A673 (cell line): ENCODE results near the gene BPIFA1. TPM values are rescaled to one million over a fixed set of nuclear protein-coding genes. Genes with fewer than 3 reads are reported as not detected.

Source experiments
- BruUV-seq: library from RNA; stranded (reverse); fragments of 400-500 nt; replicated peaks from 2 replicates; lab custom pipeline; 2021; lab: Mats Ljungman, UMichigan
- CTCF ChIA-PET: fragments of 300-600 bp; sonication (Branson Sonifier 250); formaldehyde crosslinking; loops from one replicate; lab custom pipeline; 2022; ENCODE audit warnings: antibody characterized with exemption; lab: Charles Lee
- POLR2A ChIA-PET: fragments of 300-600 bp; sonication (Branson Sonifier 250); formaldehyde crosslinking; loops from one replicate; lab custom pipeline; 2022; ENCODE audit warnings: antibody characterized with exemption; ENCODE audit not compliant: low non-redundant PET; lab: Charles Lee
- DNase-seq: peaks from one replicate; pipeline ENCODE4 v3.0.0-alpha.2; 2015; ENCODE audit warnings: low spot score
- H3K27ac ChIP-seq: fragments of 200-600 bp; sonication (generic); 2 replicates; pipeline ENCODE4 v1.5.1; 2016; ENCODE audit warnings: mixed run types, low read depth, mild to moderate bottlenecking, mixed read lengths, antibody characterized with exemption, low read length; ENCODE audit not compliant: poor library complexity, severe bottlenecking
- H3K27me3 ChIP-seq: fragments of 200-600 bp; sonication (generic); replicated peaks from 2 replicates; pipeline ENCODE4 v1.6.1; 2017; ENCODE audit warnings: mixed run types, low read depth, mild to moderate bottlenecking, mixed read lengths, antibody characterized with exemption, low read length; ENCODE audit not compliant: insufficient read depth, poor library complexity
- H3K36me3 ChIP-seq: fragments of 200-600 bp; sonication (generic); 2 replicates; pipeline ENCODE4 v1.6.1; 2016; ENCODE audit warnings: mixed run types, mild to moderate bottlenecking, mixed read lengths, antibody characterized with exemption, low read length; ENCODE audit not compliant: insufficient read depth, poor library complexity, severe bottlenecking
- H3K4me1 ChIP-seq: fragments of 200-600 bp; sonication (generic); 2 replicates; pipeline ENCODE4 v1.6.1; 2017; ENCODE audit warnings: mixed run types, mild to moderate bottlenecking, mixed read lengths, antibody characterized with exemption, low read length; ENCODE audit not compliant: insufficient read depth, poor library complexity, severe bottlenecking
- H3K4me3 ChIP-seq: fragments of 200-600 bp; sonication (generic); 2 replicates; pipeline ENCODE4 v1.5.1; 2016; ENCODE audit warnings: low read depth, mixed run types, mild to moderate bottlenecking, mixed read lengths, low read length; ENCODE audit not compliant: poor library complexity, severe bottlenecking
- H3K9me3 ChIP-seq: fragments of 200-600 bp; sonication (generic); 2 replicates; pipeline ENCODE4 v1.6.1; 2016; ENCODE audit warnings: mixed run types, low read depth, mild to moderate bottlenecking, mixed read lengths, antibody characterized with exemption, low read length; ENCODE audit not compliant: poor library complexity, severe bottlenecking
- EZH2 ChIP-seq: fragments of 200-600 bp; sonication (generic); IDR thresholded peaks from 2 replicates; pipeline ENCODE4 v1.6.1; 2017; ENCODE audit warnings: borderline replicate concordance, low read depth, mild to moderate bottlenecking, mixed read lengths, antibody characterized with exemption, low read length; ENCODE audit not compliant: poor library complexity, severe bottlenecking
- intact Hi-C: fragments of 100-400 bp; cut with micrococcal nuclease; formaldehyde crosslinking; loops from one replicate; pipeline ENCODE4 v1.10.0; 2022; ENCODE audit not compliant: unreplicated experiment
- total RNA-seq: library from RNA; stranded (reverse); gene quantifications from 2 replicates; pipeline ENCODE4 v1.2.3, GENCODE V29; 2021
- TF ChIP-seq, protein P1 (sequence below): fragments of 300-800, 200-600 bp; sonication (generic); conservative IDR thresholded peaks from 2 replicates; pipeline ENCODE4 v1.5.1; 2017; ENCODE audit warnings: low read depth, mild to moderate bottlenecking, antibody characterized with exemption, low read length, moderate library complexity, mixed read lengths

Gene BPIFA1
- total RNA-seq, 1 experiment from 2014 or later, result not detected

DNA sequence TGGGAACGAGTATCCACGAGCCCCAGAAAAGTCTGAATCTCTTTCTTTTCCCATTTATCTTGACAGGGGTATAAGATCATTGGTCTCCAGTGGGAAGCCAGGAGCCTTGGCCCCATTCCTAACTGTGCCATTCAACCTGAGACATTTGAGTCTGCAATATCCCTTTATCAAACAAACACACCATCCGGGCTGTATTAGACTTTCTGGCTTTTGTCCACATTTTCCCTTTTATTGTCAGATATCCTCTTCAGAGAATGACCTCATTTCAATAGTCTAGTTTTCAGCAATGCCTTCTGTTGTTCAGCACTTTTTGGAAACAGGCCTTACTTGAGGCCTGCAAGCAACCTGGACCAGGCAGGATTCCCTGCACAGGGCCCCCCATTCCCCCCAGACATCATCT, 15.7 kb downstream of the BPIFA1 start:
- ChIA-PET CTCF (no interaction called here), POLR2A (no interaction called here)
- H3K27ac ChIP-seq, result no peak overlapping the region
- TF ChIP-seq, protein P1, sequence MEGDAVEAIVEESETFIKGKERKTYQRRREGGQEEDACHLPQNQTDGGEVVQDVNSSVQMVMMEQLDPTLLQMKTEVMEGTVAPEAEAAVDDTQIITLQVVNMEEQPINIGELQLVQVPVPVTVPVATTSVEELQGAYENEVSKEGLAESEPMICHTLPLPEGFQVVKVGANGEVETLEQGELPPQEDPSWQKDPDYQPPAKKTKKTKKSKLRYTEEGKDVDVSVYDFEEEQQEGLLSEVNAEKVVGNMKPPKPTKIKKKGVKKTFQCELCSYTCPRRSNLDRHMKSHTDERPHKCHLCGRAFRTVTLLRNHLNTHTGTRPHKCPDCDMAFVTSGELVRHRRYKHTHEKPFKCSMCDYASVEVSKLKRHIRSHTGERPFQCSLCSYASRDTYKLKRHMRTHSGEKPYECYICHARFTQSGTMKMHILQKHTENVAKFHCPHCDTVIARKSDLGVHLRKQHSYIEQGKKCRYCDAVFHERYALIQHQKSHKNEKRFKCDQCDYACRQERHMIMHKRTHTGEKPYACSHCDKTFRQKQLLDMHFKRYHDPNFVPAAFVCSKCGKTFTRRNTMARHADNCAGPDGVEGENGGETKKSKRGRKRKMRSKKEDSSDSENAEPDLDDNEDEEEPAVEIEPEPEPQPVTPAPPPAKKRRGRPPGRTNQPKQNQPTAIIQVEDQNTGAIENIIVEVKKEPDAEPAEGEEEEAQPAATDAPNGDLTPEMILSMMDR, result no peak
- TF ChIP-seq EZH2, result no peak
- H3K27me3 ChIP-seq, result peaks cover 26% of the 10 kb centered on the region
- no peaks in the 10 kb centered on the region for H3K36me3 ChIP-seq
- H3K9me3 ChIP-seq, result no peaks in the 10 kb centered on the region
- intact Hi-C loops, result no loop called here
- no peak overlapping the region for H3K4me3 ChIP-seq
- no peak for DNase-seq
- no TSS peak for BruUV-seq
- H3K4me1 ChIP-seq, result no peaks in the 10 kb centered on the region

DNA sequence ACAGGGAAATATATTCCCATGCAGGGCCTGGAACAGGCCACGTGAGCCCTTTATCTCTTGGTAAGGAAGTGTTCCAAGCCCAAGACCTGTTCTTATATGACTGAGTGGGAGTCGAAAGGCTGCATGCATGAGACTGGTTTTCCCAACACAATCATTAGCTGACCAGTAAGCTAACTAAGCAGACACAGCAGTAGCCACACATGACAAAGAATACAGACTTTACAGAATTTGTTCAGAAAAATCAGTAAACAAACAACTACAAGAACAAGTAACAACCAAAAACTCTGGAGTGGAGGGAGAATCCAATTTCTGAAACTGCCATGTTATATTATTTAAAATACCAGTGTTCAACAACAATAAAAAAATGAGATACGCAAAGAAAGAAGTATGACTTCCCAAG, 16.7 kb downstream of the BPIFA1 start:
- Histone ChIP-seq H3K36me3 (no peaks in the 10 kb centered on the region), H3K4me1 (no peaks in the 10 kb centered on the region), H3K9me3 (no peaks in the 10 kb centered on the region), H3K27ac (no peak overlapping the region), H3K27me3 (peaks cover 27% of the 10 kb centered on the region), H3K4me3 (no peak overlapping the region)
- TF ChIP-seq EZH2, result no peak
- TF ChIP-seq, protein P1, result no peak
- no TSS peak for BruUV-seq
- CTCF ChIA-PET, result no interaction called here
- intact Hi-C loops, result no loop called here
- POLR2A ChIA-PET, result no interaction called here
- DNase-seq, result no peak

DNA sequence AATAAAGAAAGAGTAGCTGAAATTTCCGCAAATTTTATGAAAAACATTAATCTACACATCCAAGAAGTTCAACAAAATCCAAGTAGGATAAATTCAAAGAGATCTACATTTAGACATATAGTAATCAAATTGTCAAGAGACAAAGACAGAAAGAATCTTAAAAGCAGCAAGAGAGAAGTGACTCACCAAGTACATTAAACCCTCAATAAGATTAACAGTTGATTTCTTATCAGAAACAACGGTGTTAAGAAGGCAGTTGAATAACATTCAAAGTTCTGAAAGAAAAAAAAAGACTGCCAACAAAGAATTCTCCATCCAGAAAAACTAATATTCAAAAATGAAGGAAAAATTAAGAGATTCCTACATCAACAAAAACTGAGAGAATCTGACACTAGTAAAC, 19.2 kb downstream of the BPIFA1 start:
- ChIA-PET POLR2A (no interaction called here), CTCF (no interaction called here)
- Histone ChIP-seq H3K4me3 (no peak overlapping the region), H3K27me3 (peaks cover 28% of the 10 kb centered on the region), H3K27ac (no peak overlapping the region), H3K36me3 (no peaks in the 10 kb centered on the region), H3K4me1 (no peaks in the 10 kb centered on the region), H3K9me3 (no peaks in the 10 kb centered on the region)
- DNase-seq, result no peak
- intact Hi-C loops, result no loop called here
- BruUV-seq, result no TSS peak
- no peak for TF ChIP-seq EZH2
- TF ChIP-seq, protein P1, result no peak
